ENCODE results near the gene TSEN15.

GRCh38 chr1:184020328-184020727, 31.2 kb upstream of the TSEN15 start:
- TF ChIP-seq CTCF (IDR thresholded peaks at IDR 0.05) = no peak
- no peak for TF ChIP-seq POLR2A (IDR thresholded peaks at IDR 0.05)
